ENCODE measurements around the gene LPAR1.

- no peak for TF ChIP-seq POLR2A (IDR thresholded peaks at IDR 0.05; ENCODE audit: low read depth, low read length)
- no peak for TF ChIP-seq POLR2AphosphoS5 (IDR thresholded peaks at IDR 0.05; ENCODE audit: low read depth, low read length)
- no peak for TF ChIP-seq TAF1 (IDR thresholded peaks at IDR 0.05; ENCODE audit: borderline replicate concordance, low read depth, low read length)
These were observed 9.0 kb downstream of the LPAR1 start for GRCh38 chr9:111029260-111029659.
